HepG2 (cell line): Measurements from ENCODE around the gene PRM2. TPM values are rescaled to one million over a fixed set of nuclear protein-coding genes. Genes with fewer than 3 reads are reported as not detected.

Source experiments
- CENPX ChIP-seq: sonication (generic); formaldehyde crosslinking; IDR thresholded peaks from 2 replicates; pipeline ENCODE4 v1.9.0; 2021; ENCODE audit warnings: mild to moderate bottlenecking, missing genetic modification reagents, moderate library complexity
- ELF1 ChIP-seq: sonication (generic); formaldehyde crosslinking; IDR thresholded peaks from 2 replicates; pipeline ENCODE4 v1.4.0; 2020; ENCODE audit warnings: missing genetic modification reagents
- ESRRA ChIP-seq: sonication (generic); formaldehyde crosslinking; IDR thresholded peaks from 2 replicates; pipeline ENCODE4 v1.5.1; 2020; ENCODE audit warnings: mild to moderate bottlenecking, low read depth, missing genetic modification reagents
- IKZF1 ChIP-seq: fragments of 450-650 bp; IDR thresholded peaks from 2 replicates; pipeline ENCODE4 v1.7.1; 2016
- JUN ChIP-seq: sonication (generic); formaldehyde crosslinking; IDR thresholded peaks from 2 replicates; pipeline ENCODE4 v1.4.0; 2020; ENCODE audit warnings: mild to moderate bottlenecking, missing genetic modification reagents
- NFATC3 ChIP-seq: sonication (generic); formaldehyde crosslinking; IDR thresholded peaks from 2 replicates; pipeline ENCODE4 v1.5.1; 2020; ENCODE audit warnings: mild to moderate bottlenecking, missing genetic modification reagents
- NONO ChIP-seq, 2 experiments: fragments of 450-650 bp in 1 of 2; sonication (generic) in 1 of 2; formaldehyde crosslinking in 1 of 2; IDR thresholded peaks in 1 of 2; conservative IDR thresholded peaks in 1 of 2; 2 replicates each; pipeline versions ENCODE4 v1.6.1 to v1.8.0; 2017 to 2022; ENCODE audit warnings: mild to moderate bottlenecking in 1 of 2, missing genetic modification reagents in 1 of 2, moderate library complexity in 1 of 2
- PLRG1 ChIP-seq: fragments of 450-650 bp; conservative IDR thresholded peaks from 2 replicates; pipeline ENCODE4 v1.6.1; 2016
- RARA ChIP-seq: IDR thresholded peaks from 2 replicates; pipeline ENCODE4 v1.6.1; 2016; ENCODE audit warnings: missing genetic modification reagents, missing compliant biosample characterization
- SIX4 ChIP-seq: sonication (generic); formaldehyde crosslinking; IDR thresholded peaks from 2 replicates; pipeline ENCODE4 v1.4.0; 2020; ENCODE audit warnings: missing genetic modification reagents
- ZBTB3 ChIP-seq: sonication (generic); formaldehyde crosslinking; IDR thresholded peaks from 2 replicates; pipeline ENCODE4 v1.4.0; 2020; ENCODE audit warnings: low read depth, mild to moderate bottlenecking, moderate library complexity, missing genetic modification reagents, borderline replicate concordance
- ZEB1 ChIP-seq: IDR thresholded peaks from 2 replicates; pipeline ENCODE4 v1.6.1; 2012; ENCODE audit warnings: mild to moderate bottlenecking, low read depth, inconsistent platforms; ENCODE audit not compliant: insufficient replicate concordance
- ZFP1 ChIP-seq: IDR thresholded peaks from 2 replicates; pipeline ENCODE4 v1.6.1; 2016
- ZNF10 ChIP-seq: sonication (generic); formaldehyde crosslinking; IDR thresholded peaks from 2 replicates; pipeline ENCODE4 v1.4.0; 2020; ENCODE audit warnings: mild to moderate bottlenecking, low read depth, missing genetic modification reagents, borderline replicate concordance
- ZNF251 ChIP-seq: sonication (generic); formaldehyde crosslinking; IDR thresholded peaks from 2 replicates; pipeline ENCODE4 v1.9.0; 2021; ENCODE audit warnings: mild to moderate bottlenecking, missing genetic modification reagents
- ZNF547 ChIP-seq: sonication (generic); formaldehyde crosslinking; IDR thresholded peaks from 2 replicates; pipeline ENCODE4 v1.5.1; 2020; ENCODE audit warnings: mild to moderate bottlenecking, missing genetic modification reagents
- ZSCAN30 ChIP-seq: sonication (generic); formaldehyde crosslinking; IDR thresholded peaks from 2 replicates; pipeline ENCODE4 v1.5.0; 2020; ENCODE audit warnings: mild to moderate bottlenecking, missing genetic modification reagents
- polyA plus RNA-seq, 8 experiments: library from polyadenylated mRNA; depleted of rRNA in 3 of 8; stranded (reverse) in 7 of 8; unstranded in 1 of 8; fragments of >200 nt; fragmentation: Illumina TruSeq in 4 of 8; extraction: Trizol in 4 of 8; gene quantifications; 2 replicates each; pipeline versions ENCODE4 v1.2.1 to v1.2.3, GENCODE V29; 2011 to 2016; ENCODE audit warnings: low read depth in 4 of 8, missing spikeins in 1 of 8, mixed read lengths in 1 of 8; ENCODE audit not compliant: insufficient read depth in 1 of 8
- total RNA-seq, 5 experiments: library from RNA; depleted of rRNA; stranded (reverse); fragments of >200 nt; fragmentation: Illumina TruSeq; extraction: Trizol; gene quantifications; 2 replicates each; pipeline ENCODE4 v1.2.3, GENCODE V29; 2016; ENCODE audit warnings: low read depth in 1 of 5
- TF ChIP-seq, protein P1 (sequence below): sonication (generic); formaldehyde crosslinking; IDR thresholded peaks from 2 replicates; pipeline ENCODE4 v1.8.1; 2023; ENCODE audit warnings: mild to moderate bottlenecking, moderate library complexity, missing genetic modification reagents
- TF ChIP-seq, protein P2 (sequence below): sonication (generic); formaldehyde crosslinking; IDR thresholded peaks from 2 replicates; pipeline ENCODE4 v1.4.0; 2020; ENCODE audit warnings: missing genetic modification reagents, mild to moderate bottlenecking, borderline replicate concordance
- TF ChIP-seq, protein P3 (sequence below): fragments of 450-650 bp; IDR thresholded peaks from 2 replicates; pipeline ENCODE4 v1.6.1; 2017
- TF ChIP-seq, protein P4 (sequence below): IDR thresholded peaks from 2 replicates; pipeline ENCODE4 v1.6.1; 2012; ENCODE audit warnings: low read depth, low read length, improper control_type of control experiment
- TF ChIP-seq, protein P5 (sequence below): IDR thresholded peaks from 2 replicates; pipeline ENCODE4 v1.6.1; 2016; ENCODE audit warnings: control low read depth

Gene PRM2
- total and polyA plus RNA-seq, 2 of the 13 experiments (the other 11 are each of a cell fraction or from before 2014, with no cell fraction given): 0.54 TPM; not detected in 1

DNA sequence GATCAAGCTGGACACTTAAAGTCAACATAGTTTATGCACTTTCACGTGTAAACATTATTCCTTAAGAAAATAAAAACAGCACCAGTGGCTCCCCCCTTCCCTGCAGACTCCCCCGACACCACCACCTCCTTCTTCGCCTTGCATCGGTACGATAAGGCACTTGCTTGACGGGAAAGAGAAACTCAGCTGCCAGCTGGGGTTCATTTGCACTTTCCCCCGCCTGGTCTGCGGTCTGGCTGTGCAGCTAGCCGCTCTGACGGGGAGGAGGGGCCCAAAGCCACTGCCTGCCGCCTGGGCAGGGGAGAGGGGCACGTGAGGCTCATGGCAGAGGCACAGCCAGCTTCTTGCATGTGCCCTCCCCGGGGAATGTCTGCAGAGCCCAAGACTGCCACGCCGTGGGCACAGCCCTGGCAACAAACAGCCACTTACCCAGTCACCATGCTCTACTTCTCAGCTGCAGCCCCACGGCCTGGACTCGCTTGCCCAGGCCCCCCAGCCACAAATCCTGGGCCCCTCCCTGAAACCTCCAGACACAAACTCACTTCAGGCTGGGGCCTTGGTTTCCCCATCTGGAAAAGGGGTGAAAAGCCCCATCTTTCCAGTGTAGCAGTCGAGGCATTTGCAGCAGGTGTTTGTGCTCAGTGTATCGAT is 21.3 kb upstream of the PRM2 start (continued):
- TF ChIP-seq ZBTB3 (no peak), ELF1 (0 out of 2 replicates have a peak, but pooled peaks have one; percentile 44), ZFP1 (CRISPR knock-in tag) (no peak), ZEB1 (no peak), ZNF251 (no peak), NONO (IDR thresholded peaks at IDR 0.05) (no peak), NONO (CRISPR knock-in tag; conservative IDR thresholded peaks at IDR 0.05) (peak; percentile 80; the same call in 1 of the 2 replicates), PLRG1 (no peak), RARA (CRISPR knock-in tag) (peak; percentile 67), SIX4 (0 out of 2 replicates have a peak, but pooled peaks have one; percentile 13), CENPX (no peak), ZNF10 (CRISPR knock-in tag) (no peak), IKZF1 (no peak), ESRRA (CRISPR knock-in tag) (peak; percentile 60; the same call in 1 of the 2 replicates), JUN (CRISPR knock-in tag) (no peak), ZNF547 (peak; percentile 89), ZSCAN30 (CRISPR knock-in tag) (peak; percentile 83; the same call in 1 of the 2 replicates), NFATC3 (CRISPR knock-in tag) (0 out of 2 replicates have a peak, but pooled peaks have one; percentile 85)
- TF ChIP-seq, protein P1, sequence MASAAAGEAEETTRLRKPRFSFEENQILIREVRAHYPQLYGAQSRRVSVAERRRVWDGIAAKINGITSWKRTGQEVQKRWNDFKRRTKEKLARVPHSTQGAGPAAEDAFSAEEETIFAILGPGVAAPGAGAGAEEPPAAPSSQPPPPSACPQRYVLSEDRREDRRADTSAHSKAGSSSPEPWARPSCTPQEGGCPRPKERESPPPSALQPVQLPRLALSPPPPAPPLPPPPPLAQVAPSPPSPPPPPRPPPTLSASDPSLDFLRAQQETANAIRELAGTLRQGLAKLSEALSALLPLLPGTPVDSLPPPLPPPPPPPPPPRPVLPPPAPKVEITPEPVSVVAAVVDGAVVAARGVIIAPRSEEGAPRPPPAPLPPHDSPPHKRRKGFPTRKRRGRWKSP (CRISPR knock-in tag): peak; percentile 13; the same call in 1 of the 2 replicates
- TF ChIP-seq, protein P2, sequence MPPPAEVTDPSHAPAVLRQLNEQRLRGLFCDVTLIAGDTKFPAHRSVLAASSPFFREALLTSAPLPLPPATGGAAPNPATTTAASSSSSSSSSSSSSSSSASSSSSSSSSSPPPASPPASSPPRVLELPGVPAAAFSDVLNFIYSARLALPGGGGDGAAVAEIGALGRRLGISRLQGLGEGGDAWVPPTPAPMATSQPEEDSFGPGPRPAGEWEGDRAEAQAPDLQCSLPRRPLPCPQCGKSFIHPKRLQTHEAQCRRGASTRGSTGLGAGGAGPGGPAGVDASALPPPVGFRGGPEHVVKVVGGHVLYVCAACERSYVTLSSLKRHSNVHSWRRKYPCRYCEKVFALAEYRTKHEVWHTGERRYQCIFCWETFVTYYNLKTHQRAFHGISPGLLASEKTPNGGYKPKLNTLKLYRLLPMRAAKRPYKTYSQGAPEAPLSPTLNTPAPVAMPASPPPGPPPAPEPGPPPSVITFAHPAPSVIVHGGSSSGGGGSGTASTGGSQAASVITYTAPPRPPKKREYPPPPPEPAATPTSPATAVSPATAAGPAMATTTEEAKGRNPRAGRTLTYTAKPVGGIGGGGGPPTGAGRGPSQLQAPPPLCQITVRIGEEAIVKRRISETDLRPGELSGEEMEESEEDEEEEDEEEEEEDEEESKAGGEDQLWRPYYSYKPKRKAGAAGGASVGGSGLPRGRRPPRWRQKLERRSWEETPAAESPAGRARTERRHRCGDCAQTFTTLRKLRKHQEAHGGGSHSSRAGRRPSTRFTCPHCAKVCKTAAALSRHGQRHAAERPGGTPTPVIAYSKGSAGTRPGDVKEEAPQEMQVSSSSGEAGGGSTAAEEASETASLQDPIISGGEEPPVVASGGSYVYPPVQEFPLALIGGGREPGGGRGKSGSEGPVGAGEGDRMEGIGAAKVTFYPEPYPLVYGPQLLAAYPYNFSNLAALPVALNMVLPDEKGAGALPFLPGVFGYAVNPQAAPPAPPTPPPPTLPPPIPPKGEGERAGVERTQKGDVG (CRISPR knock-in tag): peak; percentile 86; the same call in 1 of the 2 replicates
- TF ChIP-seq, protein P3, sequence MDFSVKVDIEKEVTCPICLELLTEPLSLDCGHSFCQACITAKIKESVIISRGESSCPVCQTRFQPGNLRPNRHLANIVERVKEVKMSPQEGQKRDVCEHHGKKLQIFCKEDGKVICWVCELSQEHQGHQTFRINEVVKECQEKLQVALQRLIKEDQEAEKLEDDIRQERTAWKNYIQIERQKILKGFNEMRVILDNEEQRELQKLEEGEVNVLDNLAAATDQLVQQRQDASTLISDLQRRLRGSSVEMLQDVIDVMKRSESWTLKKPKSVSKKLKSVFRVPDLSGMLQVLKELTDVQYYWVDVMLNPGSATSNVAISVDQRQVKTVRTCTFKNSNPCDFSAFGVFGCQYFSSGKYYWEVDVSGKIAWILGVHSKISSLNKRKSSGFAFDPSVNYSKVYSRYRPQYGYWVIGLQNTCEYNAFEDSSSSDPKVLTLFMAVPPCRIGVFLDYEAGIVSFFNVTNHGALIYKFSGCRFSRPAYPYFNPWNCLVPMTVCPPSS: no peak
- TF ChIP-seq, protein P4, sequence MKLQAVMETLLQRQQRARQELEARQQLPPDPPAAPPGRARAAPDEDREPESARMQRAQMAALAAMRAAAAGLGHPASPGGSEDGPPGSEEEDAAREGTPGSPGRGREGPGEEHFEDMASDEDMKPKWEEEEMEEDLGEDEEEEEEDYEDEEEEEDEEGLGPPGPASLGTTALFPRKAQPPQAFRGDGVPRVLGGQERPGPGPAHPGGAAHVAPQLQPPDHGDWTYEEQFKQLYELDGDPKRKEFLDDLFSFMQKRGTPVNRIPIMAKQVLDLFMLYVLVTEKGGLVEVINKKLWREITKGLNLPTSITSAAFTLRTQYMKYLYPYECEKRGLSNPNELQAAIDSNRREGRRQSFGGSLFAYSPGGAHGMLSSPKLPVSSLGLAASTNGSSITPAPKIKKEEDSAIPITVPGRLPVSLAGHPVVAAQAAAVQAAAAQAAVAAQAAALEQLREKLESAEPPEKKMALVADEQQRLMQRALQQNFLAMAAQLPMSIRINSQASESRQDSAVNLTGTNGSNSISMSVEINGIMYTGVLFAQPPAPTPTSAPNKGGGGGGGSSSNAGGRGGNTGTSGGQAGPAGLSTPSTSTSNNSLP: no peak
- TF ChIP-seq, protein P5, sequence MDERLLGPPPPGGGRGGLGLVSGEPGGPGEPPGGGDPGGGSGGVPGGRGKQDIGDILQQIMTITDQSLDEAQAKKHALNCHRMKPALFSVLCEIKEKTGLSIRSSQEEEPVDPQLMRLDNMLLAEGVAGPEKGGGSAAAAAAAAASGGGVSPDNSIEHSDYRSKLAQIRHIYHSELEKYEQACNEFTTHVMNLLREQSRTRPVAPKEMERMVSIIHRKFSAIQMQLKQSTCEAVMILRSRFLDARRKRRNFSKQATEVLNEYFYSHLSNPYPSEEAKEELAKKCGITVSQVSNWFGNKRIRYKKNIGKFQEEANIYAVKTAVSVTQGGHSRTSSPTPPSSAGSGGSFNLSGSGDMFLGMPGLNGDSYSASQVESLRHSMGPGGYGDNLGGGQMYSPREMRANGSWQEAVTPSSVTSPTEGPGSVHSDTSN: no peak
